ENCODE data around the gene RICTOR. TPM values are rescaled to one million over a fixed set of nuclear protein-coding genes. Genes with fewer than 3 reads are reported as not detected.

RICTOR gene
- total RNA-seq, 2 donors from 2014 or later, result 27.6 to 31.8 TPM

- H3K4me1 Mint-ChIP-seq, result peaks cover 5% of the 10 kb centered on the region
- no peaks in the 10 kb centered on the region for H3K27me3 Mint-ChIP-seq (ENCODE audit: insufficient read depth)
- H3K4me3 Mint-ChIP-seq, result no peak overlapping the region
- no peaks in the 10 kb centered on the region for H3K36me3 ChIP-seq (ENCODE audit: control insufficient read depth, insufficient read depth, low read length)
- H3K27ac ChIP-seq (ENCODE audit: low read depth, low read length), result no peak overlapping the region
- whole genome bisulfite sequencing, 2 experiments (ENCODE audit: insufficient coverage in 1 of 2, insufficient read length in 1 of 2), result 88 to 95% methylated on average over 5 to 6 of the region's 6 CpGs
- H3K4me1 ChIP-seq (ENCODE audit: control insufficient read depth, insufficient read depth, low read length), result no peaks in the 10 kb centered on the region
- H3K4me3 ChIP-seq (ENCODE audit: low read length), result no peak overlapping the region
- TF ChIP-seq, protein P1, sequence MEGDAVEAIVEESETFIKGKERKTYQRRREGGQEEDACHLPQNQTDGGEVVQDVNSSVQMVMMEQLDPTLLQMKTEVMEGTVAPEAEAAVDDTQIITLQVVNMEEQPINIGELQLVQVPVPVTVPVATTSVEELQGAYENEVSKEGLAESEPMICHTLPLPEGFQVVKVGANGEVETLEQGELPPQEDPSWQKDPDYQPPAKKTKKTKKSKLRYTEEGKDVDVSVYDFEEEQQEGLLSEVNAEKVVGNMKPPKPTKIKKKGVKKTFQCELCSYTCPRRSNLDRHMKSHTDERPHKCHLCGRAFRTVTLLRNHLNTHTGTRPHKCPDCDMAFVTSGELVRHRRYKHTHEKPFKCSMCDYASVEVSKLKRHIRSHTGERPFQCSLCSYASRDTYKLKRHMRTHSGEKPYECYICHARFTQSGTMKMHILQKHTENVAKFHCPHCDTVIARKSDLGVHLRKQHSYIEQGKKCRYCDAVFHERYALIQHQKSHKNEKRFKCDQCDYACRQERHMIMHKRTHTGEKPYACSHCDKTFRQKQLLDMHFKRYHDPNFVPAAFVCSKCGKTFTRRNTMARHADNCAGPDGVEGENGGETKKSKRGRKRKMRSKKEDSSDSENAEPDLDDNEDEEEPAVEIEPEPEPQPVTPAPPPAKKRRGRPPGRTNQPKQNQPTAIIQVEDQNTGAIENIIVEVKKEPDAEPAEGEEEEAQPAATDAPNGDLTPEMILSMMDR (conservative IDR thresholded peaks at IDR 0.05), result no peak
- H3K9me3 ChIP-seq (ENCODE audit: control insufficient read depth, low read length), result no peaks in the 10 kb centered on the region
- H3K27ac Mint-ChIP-seq, result no peak overlapping the region
- no peak for DNase-seq
- H3K9me3 Mint-ChIP-seq, result peaks cover 4% of the 10 kb centered on the region
- H3K9ac ChIP-seq (ENCODE audit: extremely low read depth, low read length, poor library complexity, severe bottlenecking), result no peak overlapping the region
- H3K27me3 ChIP-seq (ENCODE audit: control insufficient read depth, insufficient read depth, low read length, poor library complexity, severe bottlenecking), result no peaks in the 10 kb centered on the region
- no peaks in the 10 kb centered on the region for H3K36me3 Mint-ChIP-seq (ENCODE audit: low read depth)
Observed at GRCh38 chr5:38925154-38925925, 148.9 kb downstream of the RICTOR start.

DNA sequence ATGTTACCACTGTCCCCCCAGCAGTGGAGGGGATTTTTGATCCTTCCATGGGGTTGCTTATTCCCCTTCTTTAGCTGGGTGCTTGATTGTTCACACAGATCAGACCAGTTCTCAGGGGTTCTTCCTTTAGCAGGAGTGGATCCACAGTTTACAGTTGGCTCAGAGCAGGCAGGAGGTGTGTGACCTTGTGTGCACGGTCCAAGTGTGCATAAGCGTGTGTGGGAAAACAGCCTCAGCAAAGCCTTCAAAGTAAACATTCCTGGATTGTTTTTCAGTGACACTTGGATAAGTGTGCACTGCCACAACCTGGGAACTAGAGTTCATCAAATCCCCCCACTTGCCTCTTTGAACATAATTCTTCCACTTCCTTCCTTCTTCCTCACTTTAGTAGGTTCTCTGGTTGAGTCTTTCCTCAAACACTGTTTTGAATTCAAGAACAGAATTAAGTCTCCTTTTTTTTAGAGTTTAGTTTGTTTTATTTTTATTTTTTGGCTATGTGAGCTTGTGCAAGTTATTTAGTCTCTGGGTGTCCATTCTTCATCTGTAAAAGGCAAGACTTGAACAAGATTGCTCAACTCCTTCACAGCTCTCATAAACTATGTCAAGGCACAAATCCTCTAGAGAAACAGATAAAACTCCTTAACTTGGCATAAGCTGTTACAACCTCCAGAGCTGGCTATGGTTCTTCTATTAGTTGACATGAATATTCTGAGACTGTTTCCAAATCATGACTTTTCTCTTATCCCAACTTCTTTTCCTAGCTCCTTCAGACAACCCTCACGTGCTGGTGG, 150.3 kb downstream of the RICTOR start:
- Mint-ChIP-seq H3K27me3 (ENCODE audit: insufficient read depth) (no peaks in the 10 kb centered on the region), H3K4me3 (no peak overlapping the region), H3K4me1 (no peaks in the 10 kb centered on the region), H3K27ac (no peak overlapping the region), H3K36me3 (ENCODE audit: low read depth) (no peaks in the 10 kb centered on the region), H3K9me3 (peaks cover 4% of the 10 kb centered on the region)
- no peaks in the 10 kb centered on the region for H3K4me1 ChIP-seq (ENCODE audit: control insufficient read depth, insufficient read depth, low read length)
- no peaks in the 10 kb centered on the region for H3K27me3 ChIP-seq (ENCODE audit: control insufficient read depth, insufficient read depth, low read length, poor library complexity, severe bottlenecking)
- DNase-seq, result no peak
- H3K36me3 ChIP-seq (ENCODE audit: control insufficient read depth, insufficient read depth, low read length), result no peaks in the 10 kb centered on the region
- TF ChIP-seq, protein P1 (conservative IDR thresholded peaks at IDR 0.05), result no peak
- no peak overlapping the region for H3K9ac ChIP-seq (ENCODE audit: extremely low read depth, low read length, poor library complexity, severe bottlenecking)
- H3K4me3 ChIP-seq (ENCODE audit: low read length), result no peak overlapping the region
- H3K9me3 ChIP-seq (ENCODE audit: control insufficient read depth, low read length), result no peaks in the 10 kb centered on the region
- WGBS, 2 experiments (ENCODE audit: insufficient coverage in 1 of 2, insufficient read length in 1 of 2), result 85 to 92% methylated on average over 3 of the region's 3 CpGs
- H3K27ac ChIP-seq (ENCODE audit: low read depth, low read length), result no peak overlapping the region

DNA sequence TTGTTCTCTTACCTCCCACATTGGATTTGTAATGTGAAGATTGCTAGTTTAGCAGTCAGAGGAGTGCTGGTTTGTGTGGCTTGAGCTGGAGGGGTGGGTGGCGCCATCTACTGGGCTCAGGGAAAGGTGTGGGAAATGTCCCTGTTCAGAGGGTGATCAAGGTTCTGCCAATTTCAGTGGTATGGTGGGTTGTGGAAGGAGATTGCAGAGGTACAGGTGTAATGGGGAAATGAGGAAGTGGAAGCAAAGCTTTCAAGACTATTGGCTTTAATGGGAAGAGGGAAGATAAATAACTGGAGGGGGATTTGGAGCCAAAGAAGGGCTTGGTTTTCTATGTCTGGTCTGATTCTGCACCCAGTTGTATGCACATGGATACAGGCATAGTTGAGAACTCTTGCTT, 152.0 kb downstream of the RICTOR start:
- 0% methylated on average over 1 of the region's 1 CpG; no CpG with 5 or more reads in 1 of the 2 experiments for WGBS, 2 experiments (ENCODE audit: insufficient coverage in 1 of 2, insufficient read length in 1 of 2)
- TF ChIP-seq, protein P1 (conservative IDR thresholded peaks at IDR 0.05), result peak; percentile 90
- Mint-ChIP-seq H3K27me3 (ENCODE audit: insufficient read depth) (no peaks in the 10 kb centered on the region), H3K36me3 (ENCODE audit: low read depth) (no peaks in the 10 kb centered on the region), H3K27ac (no peak overlapping the region), H3K9me3 (no peaks in the 10 kb centered on the region), H3K4me3 (no peak overlapping the region), H3K4me1 (no peaks in the 10 kb centered on the region)
- H3K9ac ChIP-seq (ENCODE audit: extremely low read depth, low read length, poor library complexity, severe bottlenecking), result no peak overlapping the region
- DNase-seq, result peak; percentile 82
- H3K36me3 ChIP-seq (ENCODE audit: control insufficient read depth, insufficient read depth, low read length), result no peaks in the 10 kb centered on the region
- H3K4me3 ChIP-seq (ENCODE audit: low read length), result no peak overlapping the region
- H3K27me3 ChIP-seq (ENCODE audit: control insufficient read depth, insufficient read depth, low read length, poor library complexity, severe bottlenecking), result no peaks in the 10 kb centered on the region
- no peak overlapping the region for H3K27ac ChIP-seq (ENCODE audit: low read depth, low read length)
- no peaks in the 10 kb centered on the region for H3K4me1 ChIP-seq (ENCODE audit: control insufficient read depth, insufficient read depth, low read length)
- no peaks in the 10 kb centered on the region for H3K9me3 ChIP-seq (ENCODE audit: control insufficient read depth, low read length)

Data from endodermal cell (in vitro differentiated cells).